ENCODE results near the gene NBPF4. TPM values are rescaled to one million over a fixed set of nuclear protein-coding genes. Genes with fewer than 3 reads are reported as not detected.
"Not testable (repeated sequence)": the region's sequence is repeated elsewhere in the genome, so short reads cannot be mapped to it uniquely, and the experiment has no call there.

NBPF4 gene
- total RNA-seq (not detected), polyA plus RNA-seq (not detected)
- long read RNA-seq, donor 1, result 0 reads
- long read RNA-seq, donor 2, result 0 reads
- long read RNA-seq, donor 3, result 0 reads

GRCh38 chr1:108243976-108244375, at the start of gene NBPF4:
Gene NBPF4 (minus strand): TSS chr1:108244076. CDS start chr1:108243761, 315 bp downstream.
- H3K36me3 ChIP-seq; ATAC-seq; H3K4me1 ChIP-seq; H3K4me3 ChIP-seq; H3K27me3 ChIP-seq; DNase-seq; H3K9me3 ChIP-seq; H3K27ac ChIP-seq; intact Hi-C loops (cut with DNase I): not testable (repeated sequence)
- no CpG with 5 or more reads among the region's 3 CpGs for WGBS, 4 donors

- intact Hi-C loops (cut with DNase I); H3K9me3 ChIP-seq; H3K4me3 ChIP-seq; H3K36me3 ChIP-seq; H3K27me3 ChIP-seq; H3K4me1 ChIP-seq; H3K27ac ChIP-seq; DNase-seq; ATAC-seq: not testable (repeated sequence)
- WGBS, 4 donors, result no CpG with 5 or more reads among the region's 6 CpGs
Observed at GRCh38 chr1:108282528-108283257, 38.8 kb upstream of the NBPF4 start.

- H3K36me3 ChIP-seq; H3K4me3 ChIP-seq; H3K27me3 ChIP-seq; H3K4me1 ChIP-seq; H3K9me3 ChIP-seq; H3K27ac ChIP-seq; intact Hi-C loops (cut with DNase I); DNase-seq: not testable (repeated sequence)
- no CpG with 5 or more reads among the region's 61 CpGs for WGBS, 4 donors
- peak in 1 of 4 donors; percentile 42 for ATAC-seq
Observed at GRCh38 chr1:108272485-108273327, 28.8 kb upstream of the NBPF4 start.

- H3K4me3 ChIP-seq; DNase-seq; H3K36me3 ChIP-seq; H3K27ac ChIP-seq; intact Hi-C loops (cut with DNase I); H3K27me3 ChIP-seq; ATAC-seq; H3K4me1 ChIP-seq; H3K9me3 ChIP-seq: not testable (repeated sequence)
- 33 to 58% (median 47%) methylated on average over 1 of the region's 1 CpG for WGBS, 4 donors
Observed at GRCh38 chr1:108267097-108267496, 23.2 kb upstream of the NBPF4 start.

GRCh38 chr1:108261967-108262366, 18.1 kb upstream of the NBPF4 start:
- H3K4me1 ChIP-seq; H3K36me3 ChIP-seq; ATAC-seq; H3K9me3 ChIP-seq; DNase-seq; H3K4me3 ChIP-seq; H3K27ac ChIP-seq; H3K27me3 ChIP-seq; intact Hi-C loops (cut with DNase I): not testable (repeated sequence)
- WGBS, 4 donors, result no CpG with 5 or more reads among the region's 11 CpGs

GRCh38 chr1:108261519-108261918, 17.6 kb upstream of the NBPF4 start:
- H3K9me3 ChIP-seq; H3K27ac ChIP-seq; H3K4me3 ChIP-seq; ATAC-seq; DNase-seq; intact Hi-C loops (cut with DNase I); H3K27me3 ChIP-seq; H3K36me3 ChIP-seq; H3K4me1 ChIP-seq: not testable (repeated sequence)
- WGBS, 4 donors, result no CpG with 5 or more reads among the region's 10 CpGs

GRCh38 chr1:108260578-108261259, 16.8 kb upstream of the NBPF4 start:
- not testable (repeated sequence) for H3K4me1 ChIP-seq, ATAC-seq, H3K9me3 ChIP-seq

GRCh38 chr1:108255426-108255825, 11.6 kb upstream of the NBPF4 start:
- ATAC-seq; DNase-seq; H3K4me3 ChIP-seq; H3K9me3 ChIP-seq; H3K36me3 ChIP-seq; H3K27me3 ChIP-seq; intact Hi-C loops (cut with DNase I); H3K27ac ChIP-seq; H3K4me1 ChIP-seq: not testable (repeated sequence)

More at GRCh38 chr1:108260578-108261259, 16.8 kb upstream of the NBPF4 start:
- H3K27ac ChIP-seq; intact Hi-C loops (cut with DNase I); DNase-seq; H3K36me3 ChIP-seq; H3K27me3 ChIP-seq; H3K4me3 ChIP-seq: not testable (repeated sequence)
- no CpG with 5 or more reads among the region's 4 CpGs for WGBS, 4 donors

- ATAC-seq, result peak in 2 of 4 donors; percentile 39 to 73
- H3K27ac ChIP-seq; H3K27me3 ChIP-seq; DNase-seq; H3K4me1 ChIP-seq; H3K4me3 ChIP-seq; H3K36me3 ChIP-seq; intact Hi-C loops (cut with DNase I); H3K9me3 ChIP-seq: not testable (repeated sequence)
- WGBS, 4 donors, result no CpG with 5 or more reads among the region's 2 CpGs
Observed at GRCh38 chr1:108239426-108239825, 4.5 kb downstream of the NBPF4 start.

- H3K4me1 ChIP-seq; H3K27ac ChIP-seq; ATAC-seq; H3K36me3 ChIP-seq; H3K4me3 ChIP-seq; H3K9me3 ChIP-seq; DNase-seq; H3K27me3 ChIP-seq; intact Hi-C loops (cut with DNase I): not testable (repeated sequence)
- whole genome bisulfite sequencing, 4 donors, result no CpG with 5 or more reads among the region's 2 CpGs
Observed at GRCh38 chr1:108235308-108235707, 8.6 kb downstream of the NBPF4 start.
